GM18867 (cell line): ENCODE results near the gene GFAP.

Source experiments
- ATAC-seq: cut with Tn5 transposase; IDR thresholded peaks from one replicate; pipeline ENCODE4 v1.9.1; 2021; ENCODE audit warnings: mild to moderate bottlenecking, moderate library complexity; ENCODE audit not compliant: unreplicated experiment

Gene GFAP

GRCh38 chr17:44915862-44916780 is 821 bp upstream of the GFAP start:
- no peak for ATAC-seq

- no peak for ATAC-seq
Observed at GRCh38 chr17:44914698-44915271, 515 bp downstream of the GFAP start.

- no peak for ATAC-seq
Observed at GRCh38 chr17:44914148-44914547, 1.2 kb downstream of the GFAP start.

DNA sequence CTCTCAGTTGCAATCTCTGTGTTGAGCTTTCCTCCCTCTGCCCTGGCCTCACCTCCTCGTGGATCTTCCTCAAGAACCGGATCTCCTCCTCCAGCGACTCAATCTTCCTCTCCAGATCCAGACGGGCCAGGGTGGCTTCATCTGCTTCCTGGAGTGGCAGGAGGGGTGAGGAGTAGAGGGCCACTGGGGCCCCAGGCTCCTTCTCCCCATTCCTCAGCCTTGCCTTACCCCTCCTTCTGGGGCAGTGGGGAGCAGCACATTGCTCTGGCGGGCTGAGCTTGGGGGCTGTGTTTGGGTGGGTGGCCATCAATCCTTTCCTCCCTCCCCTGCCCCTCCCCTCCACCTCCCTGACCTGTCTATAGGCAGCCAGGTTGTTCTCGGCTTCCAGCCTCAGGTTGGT is 1.6 kb downstream of the GFAP start:
- ATAC-seq, result no peak

- ATAC-seq, result no peak
Observed at GRCh38 chr17:44912763-44913544, 2.3 kb downstream of the GFAP start.

GRCh38 chr17:44911133-44912001 is 3.9 kb downstream of the GFAP start:
- ATAC-seq, result no peak

GRCh38 chr17:44910231-44911106 is 4.8 kb downstream of the GFAP start:
- ATAC-seq, result no peak

DNA sequence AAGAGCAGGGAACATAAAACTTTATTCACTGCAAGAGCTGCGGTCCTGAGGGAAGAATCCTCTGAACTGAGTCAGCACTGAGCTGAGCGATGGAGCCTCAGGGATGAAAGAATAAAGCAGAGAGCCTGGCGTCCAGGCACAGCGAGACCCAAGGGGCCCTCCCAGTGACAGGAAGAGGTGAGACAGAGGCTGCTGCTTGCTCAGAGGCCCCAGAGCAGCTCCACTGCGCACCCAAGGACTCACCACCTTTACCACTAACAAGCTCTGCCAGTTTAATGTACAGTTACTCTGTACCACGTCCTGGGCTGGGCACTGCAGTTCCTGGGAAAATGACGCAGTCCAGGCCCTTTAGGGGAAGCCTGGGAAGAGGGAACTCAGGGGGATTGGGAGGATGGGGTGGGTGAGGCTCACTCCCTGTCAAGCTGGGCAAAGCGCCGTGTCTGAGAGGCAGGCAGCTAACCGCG is 5.6 kb downstream of the GFAP start:
- ATAC-seq, result no peak

DNA sequence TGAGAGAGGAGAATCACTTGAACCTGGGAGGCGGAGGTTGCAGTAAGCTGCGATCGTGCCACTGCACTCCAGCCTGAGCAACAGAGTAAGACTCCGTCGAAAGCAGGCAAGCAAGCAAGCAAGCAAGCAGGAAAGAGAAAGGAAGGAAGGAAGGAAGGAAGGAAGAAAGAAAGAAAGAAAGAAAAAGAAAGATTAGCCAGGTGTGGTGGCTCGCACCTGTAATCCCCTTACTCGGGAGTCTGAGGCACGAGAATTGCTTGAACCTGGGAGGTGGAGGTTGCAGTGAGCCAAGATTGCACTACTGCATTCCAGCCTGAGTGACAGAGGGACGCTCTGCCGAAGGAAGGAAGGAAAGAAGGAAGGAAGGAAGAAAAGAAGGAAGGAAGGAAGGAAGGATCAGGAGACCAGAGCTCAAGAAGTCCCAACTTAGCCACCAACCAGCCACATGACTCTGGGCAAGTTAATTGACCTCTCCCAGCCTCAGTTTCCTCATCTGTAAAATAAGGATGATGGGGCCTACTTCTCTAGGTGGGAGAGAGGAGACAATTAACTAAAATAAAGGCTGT is 6.5 kb downstream of the GFAP start:
- ATAC-seq, result no peak

DNA sequence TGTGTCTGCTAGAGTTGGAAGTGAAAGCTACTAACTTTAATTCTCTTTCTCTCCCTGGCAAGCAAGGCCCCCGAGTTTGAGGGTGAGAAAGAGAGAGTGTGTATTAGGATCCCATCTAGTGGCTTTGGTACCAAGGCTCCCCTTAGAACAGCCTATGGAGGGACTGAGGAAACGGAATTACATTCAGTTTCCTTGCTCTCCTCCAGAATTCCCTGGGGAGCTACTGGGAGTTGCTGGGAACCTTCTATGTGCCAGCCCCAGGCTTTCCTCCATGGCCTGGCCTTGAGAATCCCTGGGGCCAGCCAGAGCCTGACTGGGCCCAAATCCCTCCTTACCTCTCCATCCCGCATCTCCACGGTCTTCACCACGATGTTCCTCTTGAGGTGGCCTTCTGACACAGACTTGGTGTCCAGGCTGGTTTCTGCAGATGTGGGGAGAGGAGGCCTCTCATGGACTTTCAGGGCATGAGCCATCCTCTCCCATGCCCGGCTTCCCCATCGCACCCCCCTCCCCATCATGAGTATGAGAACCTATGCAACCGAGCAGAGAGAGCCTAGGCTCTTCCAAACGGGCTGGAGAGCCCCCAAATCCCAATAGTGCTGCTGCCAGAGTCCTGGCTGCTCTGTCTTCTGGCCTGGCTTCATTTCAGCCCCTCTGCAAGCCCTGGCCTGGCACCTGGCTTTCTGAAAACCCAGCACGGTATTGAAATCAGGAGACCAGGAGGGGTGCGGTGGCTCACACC is 7.4 kb downstream of the GFAP start:
- no peak for ATAC-seq

DNA sequence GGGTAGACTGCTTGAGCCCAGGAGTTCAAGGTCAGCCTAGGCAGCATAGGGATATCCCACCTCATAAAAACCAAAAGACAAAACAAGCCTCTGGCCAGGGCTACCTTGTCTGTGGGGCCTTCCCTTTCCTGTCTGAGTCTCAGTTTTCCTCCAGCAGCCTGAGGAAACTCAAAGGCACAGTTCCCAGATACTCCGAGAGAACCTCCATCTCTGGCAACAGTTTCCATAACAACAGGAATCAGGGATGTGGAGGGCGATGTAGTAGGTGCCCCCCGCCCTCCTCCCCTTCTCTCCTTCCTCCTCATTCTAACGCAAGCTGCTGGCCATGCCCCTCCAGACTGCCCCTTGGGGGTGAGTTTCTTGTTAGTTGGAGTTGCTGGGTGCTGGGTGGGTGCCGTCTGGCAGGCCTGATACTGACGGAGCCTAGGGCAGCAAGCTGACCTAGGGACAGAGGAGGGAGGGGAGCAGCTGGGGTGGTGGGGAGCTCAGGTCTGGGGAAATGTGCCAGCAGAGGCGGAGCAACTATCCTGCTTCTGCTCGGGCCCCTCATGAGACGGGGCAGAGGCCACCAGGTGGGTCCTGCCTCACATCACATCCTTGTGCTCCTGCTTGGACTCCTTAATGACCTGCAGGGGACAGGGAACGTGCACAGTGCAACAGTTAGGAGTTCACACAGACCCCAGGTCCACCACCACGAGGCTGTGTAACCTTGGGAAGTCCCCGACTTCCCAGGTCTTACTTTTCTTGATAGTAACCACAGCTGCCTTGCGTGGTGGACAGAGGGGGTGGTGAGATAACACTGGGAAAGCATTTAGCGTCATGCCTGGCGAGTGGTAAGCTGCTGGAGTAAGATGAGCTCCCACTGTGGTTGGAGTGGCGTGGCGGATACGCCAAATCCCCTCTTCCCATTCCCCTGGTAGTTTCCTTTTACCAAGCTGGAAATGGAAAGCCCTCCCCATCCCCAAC is 8.3 kb downstream of the GFAP start:
- no peak for ATAC-seq

DNA sequence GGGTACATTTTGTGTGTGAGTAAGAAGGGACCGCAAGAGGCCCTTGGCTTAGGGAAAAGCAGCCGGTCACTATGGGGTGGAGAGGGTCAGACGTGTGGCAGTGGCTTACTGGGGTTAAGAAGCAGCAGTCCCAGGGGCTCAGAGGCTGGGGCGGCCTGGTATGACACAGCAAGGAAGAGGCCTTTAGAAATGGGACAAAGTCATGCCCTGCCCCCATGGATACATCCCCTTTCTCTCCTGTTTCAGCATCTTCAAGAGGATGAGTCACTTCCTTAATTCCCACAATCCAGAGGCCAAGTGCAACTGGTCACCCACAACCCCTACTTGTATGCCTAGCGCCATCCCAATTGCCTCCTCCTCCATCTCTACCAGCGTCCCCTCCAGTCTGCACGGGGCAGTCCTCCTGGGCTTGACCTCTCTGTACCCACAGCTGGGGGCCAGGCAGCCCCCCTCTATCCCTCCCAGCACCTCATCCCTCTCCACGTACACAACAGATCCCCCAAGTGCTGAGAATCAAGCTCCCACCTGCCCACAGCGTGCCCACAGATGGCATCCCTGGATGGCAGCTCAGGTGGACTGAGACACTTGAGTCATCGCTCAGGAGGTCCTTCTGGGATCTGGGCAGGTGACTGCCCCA is 9.2 kb downstream of the GFAP start:
- ATAC-seq, result no peak

- no peak for ATAC-seq
Observed at GRCh38 chr17:44905006-44906000, 10.0 kb downstream of the GFAP start.

- no peak for ATAC-seq
Observed at GRCh38 chr17:44904001-44904984, 11.0 kb downstream of the GFAP start.
